GM21723 (cell line): Measurements from ENCODE around the gene LSM7.

Experiments used
- ATAC-seq: cut with Tn5 transposase; IDR thresholded peaks from one replicate; pipeline ENCODE4 v1.9.1; 2021; ENCODE audit warnings: mild to moderate bottlenecking, moderate library complexity; ENCODE audit not compliant: unreplicated experiment

The LSM7 gene

GRCh38 chr19:2305452-2306280 lies 22.7 kb downstream of the LSM7 start:
- ATAC-seq, result no peak

DNA sequence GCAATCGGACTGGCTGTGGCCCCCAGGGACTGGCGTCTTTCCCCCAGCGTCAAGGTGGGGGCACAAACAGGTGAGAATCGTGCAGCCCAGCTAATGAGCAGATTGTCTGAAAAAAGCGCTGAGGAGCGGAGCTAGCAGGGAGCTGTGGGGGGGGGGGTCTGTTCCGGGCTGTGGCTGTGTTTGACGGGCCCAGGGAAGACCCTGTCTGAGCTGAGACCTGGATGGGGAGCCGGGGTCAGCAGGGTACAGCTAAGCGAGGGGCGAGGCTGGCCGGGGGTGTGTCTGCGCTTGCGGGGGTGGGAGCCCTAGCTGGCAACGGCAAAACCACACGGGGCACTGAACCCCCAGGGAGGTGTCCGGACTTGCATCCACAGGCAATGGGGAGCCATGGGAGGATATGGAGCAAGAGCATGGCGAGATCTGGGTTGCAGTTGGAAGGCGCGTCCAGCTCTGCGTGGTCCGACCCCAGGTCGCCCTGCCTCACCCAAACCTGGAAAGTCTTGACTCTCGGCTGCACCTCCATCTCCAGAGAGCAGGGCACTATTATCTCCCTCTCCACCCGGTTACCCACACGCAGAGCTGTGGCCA lies 25.1 kb downstream of the LSM7 start:
- no peak for ATAC-seq

GRCh38 chr19:2302319-2303210 lies 25.8 kb downstream of the LSM7 start:
- ATAC-seq, result no peak

DNA sequence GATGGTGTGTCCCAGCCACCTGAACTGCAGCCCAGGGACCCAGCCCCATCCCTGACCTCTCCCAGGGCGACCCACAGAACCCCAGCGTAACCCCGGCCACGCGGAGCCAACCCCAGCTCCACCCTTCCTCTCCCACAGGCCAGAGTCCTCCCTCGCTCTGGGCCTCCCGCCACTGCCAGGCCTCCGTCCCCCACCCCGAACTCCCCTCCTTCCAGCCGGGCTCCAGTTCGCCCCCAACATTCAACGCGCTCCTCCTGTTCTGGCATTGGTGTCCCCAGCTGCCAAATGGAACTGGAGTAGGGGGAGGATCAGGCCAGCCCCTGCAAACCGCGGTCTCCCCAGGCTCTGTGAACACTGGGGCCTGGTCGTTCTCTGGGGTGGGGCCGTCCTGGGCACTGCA lies 27.9 kb downstream of the LSM7 start:
- no peak for ATAC-seq

GRCh38 chr19:2296141-2296540 lies 32.2 kb downstream of the LSM7 start:
- no peak for ATAC-seq

DNA sequence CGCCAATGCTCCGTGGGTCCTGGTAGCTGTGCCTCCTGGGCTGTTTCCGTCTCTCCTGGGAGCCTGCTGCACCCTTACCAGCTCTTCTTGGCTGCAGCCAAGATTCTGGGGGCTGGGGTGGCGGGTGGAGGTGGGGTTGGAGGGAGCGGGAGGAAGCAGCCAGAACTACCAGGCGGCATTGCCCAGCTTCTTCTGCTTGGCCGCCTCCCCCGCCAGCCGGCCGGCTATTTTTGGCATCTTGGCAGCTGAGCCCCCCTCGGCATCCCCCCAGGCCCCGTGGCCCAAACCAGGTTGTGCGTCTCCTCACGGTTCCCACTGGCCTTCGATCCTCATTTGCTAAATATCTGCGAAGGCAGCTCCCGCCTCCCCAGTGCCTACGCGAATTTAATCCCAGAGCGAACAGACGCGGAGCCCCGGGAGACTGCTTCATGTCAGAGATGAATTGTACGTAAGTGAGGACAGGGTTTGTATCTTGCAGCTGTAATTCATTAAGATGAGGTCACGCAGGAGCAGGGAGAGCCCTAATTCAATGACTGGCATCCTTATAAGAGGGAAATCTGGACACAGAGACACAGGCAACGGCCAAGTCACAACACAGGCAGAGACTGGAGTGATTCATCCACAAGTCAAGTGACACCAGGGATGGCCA lies 33.6 kb downstream of the LSM7 start:
- no peak for ATAC-seq

- ATAC-seq, result no peak
These were observed 37.1 kb downstream of the LSM7 start for GRCh38 chr19:2291185-2291751.

DNA sequence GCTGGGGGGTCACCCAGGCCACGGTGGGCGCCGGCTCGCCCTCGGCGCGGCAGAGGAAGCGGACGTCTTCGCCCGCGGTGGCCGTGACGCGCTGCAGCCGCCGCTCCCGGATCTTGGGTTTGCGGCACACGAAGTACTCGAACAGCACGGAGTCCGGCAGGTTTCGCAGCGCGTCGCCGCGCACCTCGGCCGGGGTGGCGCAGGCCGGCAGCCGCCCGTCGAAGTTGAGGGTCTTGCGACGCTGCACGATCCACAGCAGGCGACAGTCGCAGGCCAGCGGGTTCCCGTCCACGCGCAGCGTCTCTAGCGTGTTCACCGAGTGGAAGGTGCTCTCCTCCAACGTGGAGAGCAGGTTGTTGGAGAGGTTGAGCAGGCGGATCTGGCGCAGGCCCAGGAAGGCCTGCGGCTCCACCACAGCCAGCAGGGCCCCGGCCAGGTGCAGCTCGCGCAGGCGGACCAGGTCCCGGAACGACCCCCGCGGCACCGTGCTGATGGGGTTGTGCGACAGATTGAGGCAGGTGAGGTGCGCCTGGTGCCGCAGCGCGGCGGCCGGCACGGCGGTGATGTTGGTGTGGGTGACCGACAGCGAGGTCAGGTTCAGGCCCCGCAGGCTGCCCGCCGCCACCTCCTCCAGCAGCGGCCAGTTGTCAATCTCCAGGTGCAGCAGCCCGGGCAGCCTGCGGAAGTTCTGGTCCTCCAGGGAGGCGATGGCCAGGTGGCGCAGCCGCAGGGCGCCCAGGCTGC lies 37.8 kb downstream of the LSM7 start:
- no peak for ATAC-seq

GRCh38 chr19:2289714-2290435 lies 38.5 kb downstream of the LSM7 start:
- ATAC-seq, result no peak

DNA sequence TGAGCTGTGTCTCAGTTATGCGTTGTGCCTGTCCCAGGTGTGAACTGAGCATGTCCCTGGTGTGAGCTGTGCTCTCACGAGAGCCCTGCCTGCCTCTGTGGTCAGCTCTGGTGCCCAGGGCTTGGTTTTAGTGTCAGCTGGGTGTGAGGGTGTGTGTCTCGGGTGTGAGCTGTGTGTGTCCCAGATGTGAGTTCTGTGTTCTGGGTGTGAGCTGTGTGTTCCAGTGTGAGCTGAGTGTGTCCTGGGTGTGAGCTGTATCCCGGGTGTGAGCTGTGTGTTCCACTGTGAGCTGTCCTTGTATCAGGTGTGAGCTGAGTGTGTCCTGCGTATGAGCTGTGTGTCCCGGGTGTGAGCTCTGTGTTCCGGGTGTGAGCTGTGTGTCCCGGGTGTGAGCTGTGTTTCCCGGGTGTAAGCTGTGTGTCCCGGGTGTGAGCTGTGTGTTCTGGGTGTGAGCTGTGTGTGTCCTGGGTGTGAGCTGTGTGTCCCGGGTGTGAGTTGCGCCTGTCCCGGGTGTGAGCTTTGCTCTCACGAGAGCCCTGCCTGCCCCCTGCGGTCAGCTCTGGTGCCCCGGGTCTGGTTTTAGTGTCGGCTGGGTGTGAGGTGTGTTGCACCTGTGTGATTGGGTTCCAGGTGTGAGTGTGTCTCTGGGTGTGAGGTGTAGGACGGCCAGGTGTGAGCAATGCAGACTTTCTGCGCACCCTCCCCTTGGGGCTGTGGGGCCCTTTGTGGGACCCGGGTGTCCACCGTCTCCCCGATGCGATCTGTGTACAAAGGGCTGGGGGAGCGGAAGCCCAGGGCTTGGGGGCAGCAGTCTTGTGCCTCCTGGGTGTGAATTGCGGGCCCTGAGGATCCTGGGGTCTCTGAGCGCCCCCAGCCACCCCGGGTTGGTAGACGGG lies 39.3 kb downstream of the LSM7 start:
- ATAC-seq, result no peak

- ATAC-seq, result no peak
These were observed 40.0 kb downstream of the LSM7 start for GRCh38 chr19:2288338-2288817.

- ATAC-seq, result no peak
These were observed 40.6 kb downstream of the LSM7 start for GRCh38 chr19:2287585-2288337.

DNA sequence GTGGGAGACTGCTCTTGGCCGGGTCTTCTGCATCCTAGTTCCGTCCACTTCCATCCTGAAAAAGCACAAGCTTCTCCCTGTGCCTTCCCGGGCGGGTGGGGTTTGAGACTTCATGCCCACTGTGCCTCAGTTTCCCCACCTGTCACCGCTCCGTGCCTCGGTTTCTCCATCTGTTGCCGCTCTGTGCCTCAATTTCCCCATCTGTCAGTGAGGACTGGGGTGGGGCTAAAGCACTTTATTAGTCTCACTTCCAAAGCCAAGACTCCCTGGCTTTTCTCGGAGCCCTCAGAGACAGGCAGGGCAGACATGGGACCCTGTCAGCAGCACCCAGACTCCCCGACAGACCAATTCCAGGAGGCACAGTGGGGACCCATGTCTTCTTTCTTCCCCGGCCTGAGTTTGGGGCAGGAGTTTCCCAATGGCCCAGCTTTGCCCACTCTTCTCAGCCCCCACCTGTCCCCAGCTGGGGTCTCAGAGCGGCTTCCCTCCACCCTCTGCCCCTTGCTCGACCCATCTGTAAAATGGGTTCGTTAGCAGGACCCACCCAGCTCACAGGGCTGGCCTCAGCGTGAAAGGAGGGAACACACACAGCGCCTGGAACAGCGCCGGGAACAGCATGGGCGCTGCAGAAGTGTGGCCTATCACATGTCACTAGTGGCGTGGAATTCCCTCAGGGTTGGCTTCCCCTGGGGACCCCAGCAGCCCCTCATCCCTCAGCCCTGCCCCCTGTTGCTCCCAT lies 41.8 kb downstream of the LSM7 start:
- no peak for ATAC-seq

DNA sequence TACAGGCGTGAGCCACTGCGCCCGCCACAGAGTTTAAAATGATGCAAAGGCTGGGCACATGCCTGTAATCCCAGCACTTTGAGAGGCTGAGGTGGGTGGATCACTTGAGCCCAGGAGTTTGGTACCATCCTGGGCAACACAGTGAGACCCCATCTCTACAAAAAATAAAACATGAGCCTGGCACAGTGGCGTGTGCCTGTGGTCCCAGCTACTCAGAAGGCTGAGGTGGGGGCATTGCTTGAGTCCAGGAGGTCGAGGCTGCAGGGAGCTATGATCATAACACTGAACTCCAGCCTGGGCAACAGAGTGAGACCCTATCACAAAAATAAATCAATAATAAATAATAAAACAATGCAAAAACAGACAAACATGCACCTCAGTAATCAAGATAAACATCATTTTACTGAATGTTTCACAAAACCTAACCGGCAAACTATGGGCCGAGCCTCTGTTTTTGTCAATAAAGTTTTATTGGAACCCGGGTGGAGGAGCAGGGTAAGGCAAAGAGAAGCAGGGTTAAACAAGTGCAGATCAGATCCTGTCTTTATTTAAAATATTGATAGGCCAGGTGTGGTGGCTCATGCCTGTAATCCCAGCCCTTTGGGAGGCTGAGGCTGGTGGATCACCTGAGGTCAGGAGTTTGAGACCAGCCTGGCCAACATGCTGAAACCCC lies 44.4 kb downstream of the LSM7 start:
- ATAC-seq, result no peak

GRCh38 chr19:2282862-2283237 lies 45.5 kb downstream of the LSM7 start:
- ATAC-seq, result no peak
